KOPT-K1 (cell line): ENCODE data around the gene MFAP4.

Experiments used
- H3K27ac ChIP-seq: fragments of 200-600 bp; sonication (generic); 2 replicates; pipeline ENCODE4 v1.5.1; 2016; ENCODE audit warnings: antibody characterized with exemption, mild to moderate bottlenecking, low read depth, low read length; ENCODE audit not compliant: poor library complexity, severe bottlenecking
- H3K36me3 ChIP-seq: fragments of 200-600 bp; sonication (generic); 2 replicates; pipeline ENCODE4 v1.5.1; 2017; ENCODE audit warnings: antibody characterized with exemption, mild to moderate bottlenecking, low read length, moderate library complexity; ENCODE audit not compliant: insufficient read depth
- H3K9me3 ChIP-seq: fragments of 200-600 bp; sonication (generic); 2 replicates; pipeline ENCODE4 v1.5.1; 2017; ENCODE audit warnings: antibody characterized with exemption, low read length, mild to moderate bottlenecking; ENCODE audit not compliant: insufficient read depth, poor library complexity, severe bottlenecking

MFAP4 gene

GRCh38 chr17:19414396-19415280, 27.6 kb upstream of the MFAP4 start:
- Histone ChIP-seq H3K9me3 (no peaks in the 10 kb centered on the region), H3K27ac (no peak overlapping the region), H3K36me3 (no peaks in the 10 kb centered on the region)

GRCh38 chr17:19413761-19414160, 26.8 kb upstream of the MFAP4 start:
- Histone ChIP-seq H3K27ac (no peak overlapping the region), H3K36me3 (no peaks in the 10 kb centered on the region), H3K9me3 (no peaks in the 10 kb centered on the region)

- no peaks in the 10 kb centered on the region for H3K36me3 ChIP-seq
- H3K27ac ChIP-seq: no peak overlapping the region
- no peaks in the 10 kb centered on the region for H3K9me3 ChIP-seq
Observed at GRCh38 chr17:19412984-19413383, 26.0 kb upstream of the MFAP4 start.

- H3K27ac ChIP-seq: no peak overlapping the region
Observed at GRCh38 chr17:19412510-19412909, 25.5 kb upstream of the MFAP4 start.

GRCh38 chr17:19411631-19412030, 24.6 kb upstream of the MFAP4 start:
- Histone ChIP-seq H3K27ac (no peak overlapping the region), H3K9me3 (no peaks in the 10 kb centered on the region), H3K36me3 (no peaks in the 10 kb centered on the region)

More at GRCh38 chr17:19412510-19412909, 25.5 kb upstream of the MFAP4 start:
- Histone ChIP-seq H3K36me3 (no peaks in the 10 kb centered on the region), H3K9me3 (no peaks in the 10 kb centered on the region)

GRCh38 chr17:19410875-19411620, 24.1 kb upstream of the MFAP4 start, which contains the start of gene RNF112:
Gene RNF112, plus strand, starts transcription at chr17:19411232. Its CDS starts 177 bp downstream, at chr17:19411409.
- Histone ChIP-seq H3K36me3 (no peaks in the 10 kb centered on the region), H3K27ac (no peak within 1 kb of the TSS), H3K9me3 (no peaks in the 10 kb centered on the region)

- Histone ChIP-seq H3K27ac (no peak overlapping the region), H3K36me3 (no peaks in the 10 kb centered on the region), H3K9me3 (no peaks in the 10 kb centered on the region)
Observed at GRCh38 chr17:19410091-19410490, 23.1 kb upstream of the MFAP4 start.

GRCh38 chr17:19409509-19409908, 22.5 kb upstream of the MFAP4 start:
- no peak overlapping the region for H3K27ac ChIP-seq
- no peaks in the 10 kb centered on the region for H3K9me3 ChIP-seq
- no peaks in the 10 kb centered on the region for H3K36me3 ChIP-seq

- Histone ChIP-seq H3K9me3 (no peaks in the 10 kb centered on the region), H3K27ac (no peak overlapping the region), H3K36me3 (no peaks in the 10 kb centered on the region)
Observed at GRCh38 chr17:19409066-19409465, 22.1 kb upstream of the MFAP4 start.

- no peaks in the 10 kb centered on the region for H3K9me3 ChIP-seq
- no peaks in the 10 kb centered on the region for H3K36me3 ChIP-seq
- no peak overlapping the region for H3K27ac ChIP-seq
Observed at GRCh38 chr17:19408346-19408710, 21.3 kb upstream of the MFAP4 start.

- no peaks in the 10 kb centered on the region for H3K9me3 ChIP-seq
- no peaks in the 10 kb centered on the region for H3K36me3 ChIP-seq
- H3K27ac ChIP-seq: no peak overlapping the region
Observed at GRCh38 chr17:19407601-19408345, 20.8 kb upstream of the MFAP4 start.

- Histone ChIP-seq H3K36me3 (no peaks in the 10 kb centered on the region), H3K9me3 (no peaks in the 10 kb centered on the region), H3K27ac (no peak overlapping the region)
Observed at GRCh38 chr17:19405114-19405513, 18.1 kb upstream of the MFAP4 start.

- no peak overlapping the region for H3K27ac ChIP-seq
- no peaks in the 10 kb centered on the region for H3K9me3 ChIP-seq
- H3K36me3 ChIP-seq: no peaks in the 10 kb centered on the region
Observed at GRCh38 chr17:19404264-19404663, 17.3 kb upstream of the MFAP4 start.

- Histone ChIP-seq H3K9me3 (no peaks in the 10 kb centered on the region), H3K36me3 (no peaks in the 10 kb centered on the region), H3K27ac (no peak overlapping the region)
Observed at GRCh38 chr17:19403021-19403420, 16.0 kb upstream of the MFAP4 start.

- Histone ChIP-seq H3K27ac (no peak overlapping the region), H3K9me3 (no peaks in the 10 kb centered on the region), H3K36me3 (no peaks in the 10 kb centered on the region)
Observed at GRCh38 chr17:19402171-19402570, 15.2 kb upstream of the MFAP4 start.
